Measurements from ENCODE around the gene ALDH8A1. TPM values are rescaled to one million over a fixed set of nuclear protein-coding genes. Genes with fewer than 3 reads are reported as not detected.
"Not testable (repeated sequence)": the region's sequence is repeated elsewhere in the genome, so short reads cannot be mapped to it uniquely, and the experiment has no call there.

Gene ALDH8A1
- polyA plus RNA-seq, 1 donor (not counting 4 experiments of a cell fraction or from before 2014, with no cell fraction given), result 0.66 TPM

DNA sequence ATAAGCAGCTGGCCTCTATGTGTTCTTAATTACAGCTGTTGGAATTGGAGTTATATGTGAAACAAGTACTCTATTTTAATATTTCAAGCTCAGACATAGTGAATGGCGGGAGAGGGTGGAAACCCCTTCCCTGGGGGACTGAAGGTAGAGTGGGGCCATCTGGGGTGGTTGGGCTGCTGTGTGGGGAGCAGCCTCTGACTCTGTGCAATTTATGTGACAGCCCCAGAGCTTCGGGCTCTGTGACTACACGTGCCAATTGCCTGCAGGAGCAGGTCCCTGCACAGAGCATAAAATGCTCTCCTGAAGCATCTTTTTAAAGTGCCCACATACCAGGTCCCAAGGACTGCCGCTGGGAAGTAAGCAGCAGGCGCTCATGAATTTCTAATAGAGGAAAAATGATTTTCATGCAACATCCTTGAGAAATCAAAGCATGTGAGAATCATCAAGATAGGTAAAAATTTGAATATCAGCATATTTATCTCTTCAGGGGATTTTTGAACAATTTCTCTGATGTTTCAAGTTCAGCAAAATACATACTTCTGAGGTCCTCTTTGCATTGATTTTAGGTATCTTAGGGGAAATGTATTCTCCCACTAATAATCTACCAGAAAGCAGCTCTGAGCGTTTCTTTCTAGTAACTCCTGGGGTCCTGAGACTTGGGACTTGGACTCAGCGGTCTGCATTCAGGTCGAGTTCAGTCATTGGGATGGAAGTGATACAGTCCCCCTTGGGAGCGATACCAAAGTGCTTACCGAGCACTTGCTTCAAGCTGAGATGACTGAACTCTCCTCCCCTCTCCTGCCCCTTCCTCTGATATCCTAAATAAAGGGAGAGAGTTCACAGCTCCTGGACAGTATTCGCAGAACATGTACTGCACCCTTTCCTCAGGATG lies 40.0 kb downstream of the ALDH8A1 start:
- H3K4me3 ChIP-seq (ENCODE audit: control insufficient read depth in 2 of 3, extremely low read depth in 1 of 3, insufficient read depth in 2 of 3, low read depth in 1 of 3, low read length in 3 of 3), result no peak overlapping the region

DNA sequence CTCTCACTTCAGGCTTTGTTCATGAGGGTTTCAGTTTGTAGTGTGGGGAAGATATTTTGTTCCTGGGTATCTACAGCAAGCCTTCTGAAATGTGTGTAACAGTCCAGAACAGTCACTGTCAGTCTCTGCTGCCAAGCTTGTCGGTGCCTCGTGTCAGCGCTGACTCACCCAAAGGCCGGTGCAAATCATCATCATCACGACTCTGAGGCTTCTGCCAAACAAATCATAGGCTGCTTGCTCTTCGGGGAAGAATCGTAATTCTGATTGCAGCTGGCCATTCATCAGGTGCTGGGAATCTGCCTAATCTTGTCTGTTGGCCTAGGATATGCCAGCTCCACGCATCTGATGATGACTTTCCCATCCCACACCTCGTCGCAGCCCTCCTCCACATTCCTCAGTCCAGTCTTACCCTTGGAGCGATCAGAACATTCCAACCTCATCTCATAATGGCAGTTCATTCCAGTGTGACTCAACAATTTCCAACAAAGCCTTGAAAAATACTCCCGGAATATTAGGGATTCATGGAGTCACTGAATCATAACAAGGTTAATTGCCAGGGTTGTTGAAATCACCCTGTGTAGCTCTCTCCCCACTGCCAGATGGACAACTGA lies 40.9 kb downstream of the ALDH8A1 start:
- dilution Hi-C loops (cut with MboI; ENCODE audit: extremely low pct_ligation_motif_present, low sequenced_read_pairs), result no loop called here
- Histone ChIP-seq H3K27me3 (ENCODE audit: control insufficient read depth, extremely low read depth, insufficient read depth, low read length) (no peaks in the 10 kb centered on the region), H3K9ac (ENCODE audit: control insufficient read depth, extremely low read depth, insufficient read depth, low read length) (peak overlapping the region; percentile 71), H3K4me3 (ENCODE audit: control insufficient read depth in 2 of 3, extremely low read depth in 1 of 3, insufficient read depth in 2 of 3, low read depth in 1 of 3, low read length in 3 of 3) (no peak overlapping the region), H3K36me3 (ENCODE audit: control insufficient read depth in 2 of 2, extremely low read depth in 1 of 2, insufficient read depth in 2 of 2, low read length in 2 of 2) (no peaks in the 10 kb centered on the region), H3K4me1 (ENCODE audit: control insufficient read depth, extremely low read depth, insufficient read depth, low read length) (peaks cover 43% of the 10 kb centered on the region), H3K4me2 (ENCODE audit: control insufficient read depth, extremely low read depth, insufficient read depth, low read depth, low read length) (peak overlapping the region; percentile 72), H3K9me3 (ENCODE audit: control insufficient read depth, low read depth, low read length) (no peaks in the 10 kb centered on the region), H2AFZ (ENCODE audit: control insufficient read depth, low read length) (no peak overlapping the region), H3K9me1 (ENCODE audit: control insufficient read depth, extremely low read depth, insufficient read depth, low read length) (no peaks in the 10 kb centered on the region), H4K20me1 (ENCODE audit: control insufficient read depth, extremely low read depth, insufficient read depth, low read length) (no peaks in the 10 kb centered on the region), H3K27ac (ENCODE audit: control insufficient read depth, insufficient read depth, low read length) (peak overlapping the region; percentile 92), H3K79me2 (ENCODE audit: control insufficient read depth, insufficient read depth, low read length) (no peaks in the 10 kb centered on the region)
- DNase-seq (ENCODE audit: low read depth, low spot score), result peak; percentile 97
- peak; percentile 99 for FAIRE-seq
- no peak for TF ChIP-seq EZH2 (IDR thresholded peaks at IDR 0.05; ENCODE audit: low read length)

More for the DNA sequence above, 40.0 kb downstream of the ALDH8A1 start:
- Histone ChIP-seq H3K4me2 (ENCODE audit: control insufficient read depth, extremely low read depth, insufficient read depth, low read depth, low read length) (peak overlapping the region; percentile 65), H3K4me1 (ENCODE audit: control insufficient read depth, extremely low read depth, insufficient read depth, low read length) (peaks cover 43% of the 10 kb centered on the region), H3K9me1 (ENCODE audit: control insufficient read depth, extremely low read depth, insufficient read depth, low read length) (no peaks in the 10 kb centered on the region), H3K9ac (ENCODE audit: control insufficient read depth, extremely low read depth, insufficient read depth, low read length) (peak overlapping the region; percentile 71), H3K9me3 (ENCODE audit: control insufficient read depth, low read depth, low read length) (no peaks in the 10 kb centered on the region), H4K20me1 (ENCODE audit: control insufficient read depth, extremely low read depth, insufficient read depth, low read length) (no peaks in the 10 kb centered on the region), H3K36me3 (ENCODE audit: control insufficient read depth in 2 of 2, extremely low read depth in 1 of 2, insufficient read depth in 2 of 2, low read length in 2 of 2) (no peaks in the 10 kb centered on the region), H3K27ac (ENCODE audit: control insufficient read depth, insufficient read depth, low read length) (peak overlapping the region; percentile 92), H2AFZ (ENCODE audit: control insufficient read depth, low read length) (peak overlapping the region; percentile 31), H3K27me3 (ENCODE audit: control insufficient read depth, extremely low read depth, insufficient read depth, low read length) (no peaks in the 10 kb centered on the region), H3K79me2 (ENCODE audit: control insufficient read depth, insufficient read depth, low read length) (no peaks in the 10 kb centered on the region)
- dilution Hi-C loops (cut with MboI; ENCODE audit: extremely low pct_ligation_motif_present, low sequenced_read_pairs), result no loop called here
- TF ChIP-seq EZH2 (IDR thresholded peaks at IDR 0.05; ENCODE audit: low read length), result no peak
- DNase-seq (ENCODE audit: low read depth, low spot score) (no peak), FAIRE-seq (no peak)

GRCh38 chr6:134904731-134905130 lies 45.2 kb downstream of the ALDH8A1 start:
- DNase-seq (ENCODE audit: low read depth, low spot score); FAIRE-seq; H2AFZ ChIP-seq (ENCODE audit: control insufficient read depth, low read length); dilution Hi-C loops (cut with MboI; ENCODE audit: extremely low pct_ligation_motif_present, low sequenced_read_pairs); H3K9me1 ChIP-seq (ENCODE audit: control insufficient read depth, extremely low read depth, insufficient read depth, low read length); H3K27me3 ChIP-seq (ENCODE audit: control insufficient read depth, extremely low read depth, insufficient read depth, low read length); H3K27ac ChIP-seq (ENCODE audit: control insufficient read depth, insufficient read depth, low read length); H4K20me1 ChIP-seq (ENCODE audit: control insufficient read depth, extremely low read depth, insufficient read depth, low read length); H3K79me2 ChIP-seq (ENCODE audit: control insufficient read depth, insufficient read depth, low read length); H3K4me3 ChIP-seq (ENCODE audit: control insufficient read depth in 2 of 3, extremely low read depth in 1 of 3, insufficient read depth in 2 of 3, low read depth in 1 of 3, low read length in 3 of 3); H3K9me3 ChIP-seq (ENCODE audit: control insufficient read depth, low read depth, low read length); H3K4me2 ChIP-seq (ENCODE audit: control insufficient read depth, extremely low read depth, insufficient read depth, low read depth, low read length); H3K9ac ChIP-seq (ENCODE audit: control insufficient read depth, extremely low read depth, insufficient read depth, low read length); H3K36me3 ChIP-seq (ENCODE audit: control insufficient read depth in 2 of 2, extremely low read depth in 1 of 2, insufficient read depth in 2 of 2, low read length in 2 of 2): not testable (repeated sequence)
- peaks cover 14% of the 10 kb centered on the region for H3K4me1 ChIP-seq (ENCODE audit: control insufficient read depth, extremely low read depth, insufficient read depth, low read length)

Data from keratinocyte (primary cell).